LNCAP (cell line): ENCODE data around the gene ADARB2.

Source experiments
- TF ChIP-seq, protein P1 (sequence below): fragments of 450-650 bp; IDR thresholded peaks from 2 replicates; pipeline ENCODE4 v1.5.1; 2017; ENCODE audit warnings: mild to moderate bottlenecking

ADARB2 gene

DNA sequence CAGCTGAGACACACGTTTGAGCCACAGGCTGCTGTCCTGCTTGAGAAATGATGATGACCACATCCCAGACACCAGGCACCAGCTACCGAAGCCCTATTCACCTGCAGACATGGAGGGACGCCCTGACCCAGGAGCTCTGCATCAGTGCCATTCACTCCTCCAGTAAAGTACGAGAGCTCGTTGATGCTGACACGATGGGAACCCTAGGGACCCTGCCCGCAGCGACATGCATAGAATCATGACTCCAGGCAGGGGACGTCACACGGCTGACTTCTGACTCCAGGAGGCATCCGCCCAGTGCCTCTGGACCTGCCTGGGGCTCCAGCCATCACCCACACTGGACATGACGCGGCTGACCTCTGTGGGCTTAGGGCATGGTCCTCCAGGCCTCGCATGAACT is 129.9 kb downstream of the ADARB2 start:
- TF ChIP-seq, protein P1, sequence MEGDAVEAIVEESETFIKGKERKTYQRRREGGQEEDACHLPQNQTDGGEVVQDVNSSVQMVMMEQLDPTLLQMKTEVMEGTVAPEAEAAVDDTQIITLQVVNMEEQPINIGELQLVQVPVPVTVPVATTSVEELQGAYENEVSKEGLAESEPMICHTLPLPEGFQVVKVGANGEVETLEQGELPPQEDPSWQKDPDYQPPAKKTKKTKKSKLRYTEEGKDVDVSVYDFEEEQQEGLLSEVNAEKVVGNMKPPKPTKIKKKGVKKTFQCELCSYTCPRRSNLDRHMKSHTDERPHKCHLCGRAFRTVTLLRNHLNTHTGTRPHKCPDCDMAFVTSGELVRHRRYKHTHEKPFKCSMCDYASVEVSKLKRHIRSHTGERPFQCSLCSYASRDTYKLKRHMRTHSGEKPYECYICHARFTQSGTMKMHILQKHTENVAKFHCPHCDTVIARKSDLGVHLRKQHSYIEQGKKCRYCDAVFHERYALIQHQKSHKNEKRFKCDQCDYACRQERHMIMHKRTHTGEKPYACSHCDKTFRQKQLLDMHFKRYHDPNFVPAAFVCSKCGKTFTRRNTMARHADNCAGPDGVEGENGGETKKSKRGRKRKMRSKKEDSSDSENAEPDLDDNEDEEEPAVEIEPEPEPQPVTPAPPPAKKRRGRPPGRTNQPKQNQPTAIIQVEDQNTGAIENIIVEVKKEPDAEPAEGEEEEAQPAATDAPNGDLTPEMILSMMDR = no peak

DNA sequence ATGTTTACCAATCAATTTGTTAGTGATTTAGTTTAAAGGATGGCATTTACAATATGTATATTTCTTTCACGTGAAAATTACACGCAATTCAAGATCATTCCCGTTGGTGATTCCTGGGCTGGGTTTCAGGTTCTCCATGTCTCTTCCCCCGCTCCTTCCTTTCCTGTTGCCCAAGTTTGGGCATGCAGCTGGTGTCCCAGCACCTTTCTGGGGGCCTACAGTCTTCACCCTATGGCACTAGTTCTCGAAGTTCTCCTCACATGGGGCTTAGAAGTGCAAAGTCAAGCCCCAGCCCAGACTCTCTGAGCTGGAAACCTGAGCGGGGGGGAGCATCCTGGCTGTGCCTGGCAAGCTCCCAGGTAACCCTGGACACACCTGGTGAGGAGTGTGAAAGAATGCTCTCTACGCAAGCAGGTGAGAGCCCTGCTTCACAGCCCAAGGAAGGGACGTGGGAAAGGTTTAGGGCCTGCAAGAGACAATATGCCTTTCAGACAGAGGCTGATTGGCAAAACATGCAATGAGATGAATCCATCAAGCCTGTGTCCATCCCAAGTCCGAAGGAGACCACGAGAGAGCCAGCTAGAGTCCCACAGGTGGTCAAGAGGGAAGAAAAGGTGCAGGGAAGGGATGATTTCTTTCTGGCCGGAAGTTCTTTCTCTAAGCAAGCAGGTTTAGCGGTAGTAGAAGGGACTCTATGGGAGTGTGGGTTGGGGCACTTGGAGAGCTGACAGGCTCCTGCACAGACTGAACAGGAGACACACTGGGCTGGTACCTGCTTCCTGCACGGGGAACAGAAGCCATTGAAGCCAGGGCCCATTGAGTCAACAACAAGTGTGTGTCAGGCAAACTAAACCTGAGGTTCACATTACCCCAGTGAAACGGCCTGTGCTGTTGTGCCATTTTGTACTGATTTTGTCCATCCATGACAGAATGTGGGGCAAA is 131.1 kb downstream of the ADARB2 start:
- TF ChIP-seq, protein P1 = no peak

DNA sequence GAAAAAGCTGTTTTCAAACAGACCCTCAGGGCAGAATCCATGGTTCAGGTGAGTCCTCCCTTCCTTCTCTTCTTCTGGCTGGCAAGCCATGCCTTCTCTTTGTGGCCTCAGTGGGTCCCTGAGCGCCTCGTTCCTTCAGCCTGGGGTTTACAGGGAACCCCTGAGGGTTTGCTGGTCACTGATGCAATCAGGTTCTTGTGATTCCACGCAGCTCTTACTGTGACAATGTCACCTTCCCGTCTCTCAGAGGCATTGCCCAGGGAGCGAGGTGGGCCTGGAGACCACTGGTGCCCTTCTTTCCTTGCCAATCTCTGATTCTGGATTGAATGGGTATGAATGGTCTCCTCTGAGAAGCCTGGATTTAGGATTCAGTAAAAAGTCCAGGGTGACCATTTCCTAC is 132.2 kb downstream of the ADARB2 start:
- TF ChIP-seq, protein P1 = no peak

DNA sequence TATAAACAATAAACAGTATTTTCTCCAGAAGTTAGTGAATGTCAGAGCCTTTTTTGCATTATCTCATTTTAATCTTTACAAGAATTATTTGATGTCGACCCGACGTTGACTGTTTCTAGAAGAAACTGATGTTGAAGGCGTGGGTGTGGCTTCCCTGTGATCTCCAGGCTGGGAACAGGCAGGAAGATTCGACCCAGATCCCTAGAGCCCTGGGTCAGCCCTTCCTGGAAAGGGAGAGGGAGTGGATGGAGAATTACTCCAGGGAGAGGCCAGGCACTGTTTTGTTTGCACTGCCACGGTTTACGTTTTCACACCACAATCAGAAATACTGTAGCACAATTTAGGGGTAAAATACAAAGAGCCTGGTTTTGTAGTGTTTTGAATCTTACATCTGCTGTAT is 133.1 kb downstream of the ADARB2 start:
- TF ChIP-seq, protein P1 = no peak

DNA sequence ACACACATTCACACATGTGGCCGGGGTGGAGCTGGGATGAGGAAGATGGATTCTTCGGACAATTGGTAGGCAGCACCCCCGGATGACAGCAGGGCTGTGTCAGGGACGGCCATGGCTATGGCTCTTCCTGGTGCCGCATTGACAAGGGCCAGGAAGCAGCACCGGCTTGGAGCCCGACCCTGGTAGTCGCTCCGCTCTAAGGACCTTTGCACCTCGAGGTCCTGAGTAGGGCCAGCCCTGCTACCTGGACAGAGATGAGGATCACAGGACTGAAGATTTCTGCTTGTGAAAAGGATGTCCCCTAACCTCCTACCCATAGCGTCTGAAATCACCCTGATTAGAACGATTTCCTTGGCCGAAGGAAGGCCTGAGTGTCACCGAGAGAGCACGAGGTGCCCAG is 134.1 kb downstream of the ADARB2 start:
- TF ChIP-seq, protein P1 = no peak

DNA sequence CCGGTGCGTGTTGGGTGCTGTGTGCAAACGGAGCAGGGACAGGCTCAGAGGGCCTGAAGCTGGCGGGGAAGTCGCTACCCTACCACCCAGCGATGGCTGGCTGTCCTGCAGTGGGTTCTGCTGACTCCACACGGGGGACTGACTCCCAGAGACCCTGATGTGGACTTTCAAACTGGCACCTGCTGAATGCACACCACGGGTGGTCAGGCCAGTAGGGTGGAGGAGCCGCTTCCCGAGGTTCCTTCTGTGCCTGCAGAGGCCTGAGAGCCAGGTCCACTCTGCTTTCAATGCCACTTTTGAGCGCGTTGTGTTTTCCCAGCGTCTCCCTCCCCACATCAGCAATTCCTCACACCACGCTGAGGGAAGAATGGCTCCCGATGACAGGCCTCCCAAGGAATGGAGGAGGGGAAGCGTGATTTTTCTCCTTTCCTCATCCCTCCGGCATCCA is 135.3 kb downstream of the ADARB2 start:
- TF ChIP-seq, protein P1 = no peak

DNA sequence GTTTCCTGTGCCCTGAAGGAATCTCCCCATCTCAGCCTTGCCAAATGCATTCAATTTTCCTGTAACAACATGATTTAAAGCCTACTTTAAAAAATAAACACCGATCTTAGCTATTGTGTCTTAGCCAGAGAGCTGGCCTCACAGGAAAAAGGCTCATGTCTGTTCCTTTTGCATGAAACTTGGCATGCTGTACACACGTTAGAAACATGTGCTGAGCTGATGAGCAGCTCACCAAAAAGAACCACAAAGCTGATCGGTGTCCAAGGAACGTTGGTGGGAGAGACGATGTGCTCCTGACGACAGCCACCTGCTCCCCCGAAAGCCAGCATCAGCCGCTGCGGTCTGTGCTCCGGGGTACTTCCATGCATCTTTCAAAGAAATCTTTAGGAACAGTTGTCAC is 135.9 kb downstream of the ADARB2 start:
- TF ChIP-seq, protein P1 = no peak
